ENCODE results near the gene CNOT1.

The CNOT1 gene

GRCh38 chr16:58518083-58518979, 111.3 kb downstream of the CNOT1 start:
- DNase-seq (ENCODE audit: low read depth in 2 of 2) = no peak

GRCh38 chr16:58516768-58517107, 112.9 kb downstream of the CNOT1 start:
- no peak for DNase-seq (ENCODE audit: low read depth in 2 of 2)

- DNase-seq (ENCODE audit: low read depth in 2 of 2) = no peak
Observed at GRCh38 chr16:58515871-58516767, 113.5 kb downstream of the CNOT1 start.

- peak; percentile 65 to 76 for DNase-seq (ENCODE audit: low read depth in 2 of 2)
Observed at GRCh38 chr16:58515125-58515870, 114.3 kb downstream of the CNOT1 start, which contains the start of gene SETD6. SETD6 (plus strand) TSS chr16:58515517; CDS start chr16:58515538, 21 bp downstream.

- no peak for DNase-seq (ENCODE audit: low read depth in 2 of 2)
Observed at GRCh38 chr16:58513874-58514273, 115.8 kb downstream of the CNOT1 start.

- DNase-seq (ENCODE audit: low read depth in 2 of 2) = peak; percentile 73 to 89
Observed at GRCh38 chr16:58511933-58512815, 117.5 kb downstream of the CNOT1 start.

GRCh38 chr16:58510776-58511628, 118.6 kb downstream of the CNOT1 start:
- DNase-seq (ENCODE audit: low read depth in 2 of 2) = no peak

- DNase-seq (ENCODE audit: low read depth in 2 of 2) = no peak
Observed at GRCh38 chr16:58510097-58510775, 119.4 kb downstream of the CNOT1 start.

- no peak for DNase-seq (ENCODE audit: low read depth in 2 of 2)
Observed at GRCh38 chr16:58509256-58510096, 120.2 kb downstream of the CNOT1 start.

- no peak for DNase-seq (ENCODE audit: low read depth in 2 of 2)
Observed at GRCh38 chr16:58508671-58509251, 120.9 kb downstream of the CNOT1 start.

- no peak for DNase-seq (ENCODE audit: low read depth in 2 of 2)
Observed at GRCh38 chr16:58507963-58508670, 121.5 kb downstream of the CNOT1 start.

GRCh38 chr16:58507195-58507962, 122.2 kb downstream of the CNOT1 start:
- DNase-seq (ENCODE audit: low read depth in 2 of 2) = no peak

- no peak for DNase-seq (ENCODE audit: low read depth in 2 of 2)
Observed at GRCh38 chr16:58506241-58507194, 123.1 kb downstream of the CNOT1 start.

- DNase-seq (ENCODE audit: low read depth in 2 of 2) = no peak
Observed at GRCh38 chr16:58503863-58504688, 125.5 kb downstream of the CNOT1 start.

Measured in stimulated activated CD4-positive, alpha-beta T cell treated with anti-CD3 and anti-CD28 coated beads, Interleukin-12 subunit alpha, Interleukin-12 subunit beta, amount 100 ng/mL, for 24 hours (primary cell).